Measurements from ENCODE around the gene SPATA24. TPM values are rescaled to one million over a fixed set of nuclear protein-coding genes. Genes with fewer than 3 reads are reported as not detected.

The SPATA24 gene
- polyA plus RNA-seq, 1 experiment: 3.9 TPM

DNA sequence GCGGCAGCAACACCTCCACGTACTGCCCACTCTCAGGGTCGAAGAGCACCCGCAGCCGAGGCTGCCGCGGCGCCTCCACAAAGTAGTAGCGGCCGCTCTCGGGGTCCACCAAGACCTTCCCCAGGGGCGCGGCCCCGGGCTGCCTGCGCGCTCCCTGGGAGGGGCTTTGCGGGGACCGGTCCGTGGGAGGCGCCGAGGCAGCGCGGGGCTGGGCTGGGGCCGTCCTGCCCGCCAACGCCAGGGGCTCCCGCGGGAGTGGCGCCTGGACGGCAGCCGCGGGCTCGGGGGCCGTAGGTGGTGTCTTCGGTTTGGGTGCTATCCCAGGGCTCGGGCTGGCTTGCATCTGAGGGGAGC lies 11.6 kb downstream of the SPATA24 start:
- ChIA-PET POLR2A (no interaction called here), CTCF (interaction anchor here (1.6 kb wide), 1 partner anchor 10 kb away, joined by 4 read pairs; no protein-coding TSS in a partner anchor)
- Histone ChIP-seq H3K4me3 (ENCODE audit: low read depth, low read length) (no peak overlapping the region), H3K9me3 (ENCODE audit: control insufficient read depth, insufficient read depth, low read length) (peaks cover 14% of the 10 kb centered on the region), H3K27me3 (ENCODE audit: control insufficient read depth, insufficient read depth, low read length) (peaks cover 18% of the 10 kb centered on the region), H3K27ac (ENCODE audit: low read depth, low read length) (no peak overlapping the region)
- TF ChIP-seq, protein P1, sequence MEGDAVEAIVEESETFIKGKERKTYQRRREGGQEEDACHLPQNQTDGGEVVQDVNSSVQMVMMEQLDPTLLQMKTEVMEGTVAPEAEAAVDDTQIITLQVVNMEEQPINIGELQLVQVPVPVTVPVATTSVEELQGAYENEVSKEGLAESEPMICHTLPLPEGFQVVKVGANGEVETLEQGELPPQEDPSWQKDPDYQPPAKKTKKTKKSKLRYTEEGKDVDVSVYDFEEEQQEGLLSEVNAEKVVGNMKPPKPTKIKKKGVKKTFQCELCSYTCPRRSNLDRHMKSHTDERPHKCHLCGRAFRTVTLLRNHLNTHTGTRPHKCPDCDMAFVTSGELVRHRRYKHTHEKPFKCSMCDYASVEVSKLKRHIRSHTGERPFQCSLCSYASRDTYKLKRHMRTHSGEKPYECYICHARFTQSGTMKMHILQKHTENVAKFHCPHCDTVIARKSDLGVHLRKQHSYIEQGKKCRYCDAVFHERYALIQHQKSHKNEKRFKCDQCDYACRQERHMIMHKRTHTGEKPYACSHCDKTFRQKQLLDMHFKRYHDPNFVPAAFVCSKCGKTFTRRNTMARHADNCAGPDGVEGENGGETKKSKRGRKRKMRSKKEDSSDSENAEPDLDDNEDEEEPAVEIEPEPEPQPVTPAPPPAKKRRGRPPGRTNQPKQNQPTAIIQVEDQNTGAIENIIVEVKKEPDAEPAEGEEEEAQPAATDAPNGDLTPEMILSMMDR (IDR thresholded peaks at IDR 0.05; ENCODE audit: low read depth, low read length): no peak
- no peak for DNase-seq (ENCODE audit: low read depth, low spot score)

DNA sequence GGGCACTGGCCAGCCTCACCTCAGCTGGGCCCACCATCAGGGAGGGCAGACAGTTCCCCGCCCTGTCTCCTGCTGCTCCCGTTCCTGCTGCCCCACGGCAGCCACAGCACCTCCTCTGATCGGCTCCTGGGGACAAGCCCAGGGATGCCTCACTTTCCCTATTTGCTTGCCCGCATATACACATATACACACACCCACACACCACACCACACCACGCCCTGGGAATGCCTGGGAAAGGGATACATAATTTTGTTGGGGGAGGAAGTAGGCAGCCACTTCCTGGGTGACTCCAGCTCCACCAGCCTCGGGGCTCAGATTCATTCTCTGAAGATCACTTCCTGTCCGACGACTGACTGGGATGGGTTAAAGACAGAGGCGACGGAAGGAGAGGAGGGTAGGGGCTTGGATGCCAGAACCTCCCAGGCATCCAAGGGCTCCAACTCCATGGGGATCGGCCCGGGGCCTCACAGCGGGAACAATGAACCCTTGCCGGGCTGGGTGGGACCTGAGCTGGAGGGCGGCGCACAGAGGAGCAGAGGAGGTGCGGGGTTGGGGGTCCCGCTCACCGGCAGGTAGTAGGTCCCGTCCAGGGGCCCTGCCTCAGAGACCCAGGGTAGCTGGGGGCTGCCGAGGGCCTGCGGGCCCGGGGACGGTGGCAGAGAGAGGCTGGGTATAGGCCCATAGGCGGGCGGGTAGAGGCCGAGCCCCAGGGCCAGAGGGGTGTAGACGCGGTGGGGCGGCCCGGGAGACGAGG lies 12.1 kb downstream of the SPATA24 start:
- TF ChIP-seq, protein P1 (IDR thresholded peaks at IDR 0.05; ENCODE audit: low read depth, low read length): no peak
- Histone ChIP-seq H3K9me3 (ENCODE audit: control insufficient read depth, insufficient read depth, low read length) (peaks cover 14% of the 10 kb centered on the region), H3K27ac (ENCODE audit: low read depth, low read length) (peak overlapping the region; percentile 39), H3K27me3 (ENCODE audit: control insufficient read depth, insufficient read depth, low read length) (peaks cover 18% of the 10 kb centered on the region), H3K4me3 (ENCODE audit: low read depth, low read length) (no peak overlapping the region)
- DNase-seq (ENCODE audit: low read depth, low spot score): no peak
- POLR2A ChIA-PET: interaction anchor here (0.5 to 1.4 kb wide), 2 partner anchors 49 to 50 kb away, joined by 3 read pairs; no protein-coding TSS in a partner anchor
- CTCF ChIA-PET: interaction anchor here (0.5 to 1.6 kb wide), 3 partner anchors 10 to 59 kb away, joined by 3 to 6 read pairs (median 4); partner anchors contain the start of gene PAIP2

DNA sequence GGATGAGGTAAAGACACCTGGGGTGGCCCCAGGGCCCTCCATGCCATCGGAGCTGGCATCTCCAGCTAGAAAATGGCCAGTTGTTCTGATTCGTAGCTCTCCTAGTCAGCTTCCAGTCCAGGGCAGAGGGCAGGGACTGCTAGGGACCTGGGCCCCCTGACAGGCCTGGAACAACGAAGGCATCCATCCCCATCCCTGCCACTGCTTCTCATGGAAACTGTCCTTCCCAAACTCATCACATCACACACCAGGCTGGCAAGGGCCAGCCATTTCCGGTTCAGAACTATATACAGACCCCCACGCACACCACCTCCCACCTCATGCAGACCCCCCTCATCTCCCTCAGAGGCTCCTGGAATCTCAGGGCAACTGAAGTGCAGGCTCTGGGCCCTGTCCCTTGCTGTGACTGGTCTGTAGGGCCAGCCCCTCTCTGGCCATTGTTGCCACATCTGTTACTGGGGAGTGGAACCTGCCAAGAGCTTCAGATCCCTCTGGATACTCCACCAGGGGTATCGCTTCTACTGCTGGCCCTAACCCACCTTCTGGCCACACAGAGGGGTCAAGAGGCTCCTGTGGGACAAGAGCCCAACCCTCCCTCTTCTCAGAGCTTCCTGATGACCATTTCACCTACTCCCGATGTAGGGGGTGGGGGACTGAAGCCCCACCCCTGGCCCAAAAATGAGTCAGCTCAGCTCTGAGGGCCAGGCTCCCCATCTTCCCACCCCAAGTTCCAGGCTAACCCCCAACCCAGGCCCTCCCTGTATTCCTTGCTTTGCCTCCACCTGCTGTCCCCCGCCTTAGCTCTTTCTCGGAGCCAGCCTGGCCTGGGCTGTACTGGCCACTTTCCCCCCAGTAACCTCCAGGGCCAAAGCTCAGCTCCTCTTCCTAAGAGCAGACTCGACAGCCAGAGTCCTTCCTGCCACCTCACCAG lies 13.0 kb downstream of the SPATA24 start:
- Histone ChIP-seq H3K27me3 (ENCODE audit: control insufficient read depth, insufficient read depth, low read length) (peaks cover 18% of the 10 kb centered on the region), H3K4me3 (ENCODE audit: low read depth, low read length) (no peak overlapping the region), H3K9me3 (ENCODE audit: control insufficient read depth, insufficient read depth, low read length) (peaks cover 14% of the 10 kb centered on the region), H3K27ac (ENCODE audit: low read depth, low read length) (no peak overlapping the region)
- TF ChIP-seq, protein P1 (IDR thresholded peaks at IDR 0.05; ENCODE audit: low read depth, low read length): no peak
- ChIA-PET POLR2A (interaction anchor here (1.4 kb wide), 1 partner anchor 49 kb away, joined by 3 read pairs; no protein-coding TSS in a partner anchor), CTCF (interaction anchor here (0.5 to 1.6 kb wide), 3 partner anchors 11 to 59 kb away, joined by 3 to 6 read pairs (median 4); partner anchors contain the start of gene PAIP2)
- no peak for DNase-seq (ENCODE audit: low read depth, low spot score)

DNA sequence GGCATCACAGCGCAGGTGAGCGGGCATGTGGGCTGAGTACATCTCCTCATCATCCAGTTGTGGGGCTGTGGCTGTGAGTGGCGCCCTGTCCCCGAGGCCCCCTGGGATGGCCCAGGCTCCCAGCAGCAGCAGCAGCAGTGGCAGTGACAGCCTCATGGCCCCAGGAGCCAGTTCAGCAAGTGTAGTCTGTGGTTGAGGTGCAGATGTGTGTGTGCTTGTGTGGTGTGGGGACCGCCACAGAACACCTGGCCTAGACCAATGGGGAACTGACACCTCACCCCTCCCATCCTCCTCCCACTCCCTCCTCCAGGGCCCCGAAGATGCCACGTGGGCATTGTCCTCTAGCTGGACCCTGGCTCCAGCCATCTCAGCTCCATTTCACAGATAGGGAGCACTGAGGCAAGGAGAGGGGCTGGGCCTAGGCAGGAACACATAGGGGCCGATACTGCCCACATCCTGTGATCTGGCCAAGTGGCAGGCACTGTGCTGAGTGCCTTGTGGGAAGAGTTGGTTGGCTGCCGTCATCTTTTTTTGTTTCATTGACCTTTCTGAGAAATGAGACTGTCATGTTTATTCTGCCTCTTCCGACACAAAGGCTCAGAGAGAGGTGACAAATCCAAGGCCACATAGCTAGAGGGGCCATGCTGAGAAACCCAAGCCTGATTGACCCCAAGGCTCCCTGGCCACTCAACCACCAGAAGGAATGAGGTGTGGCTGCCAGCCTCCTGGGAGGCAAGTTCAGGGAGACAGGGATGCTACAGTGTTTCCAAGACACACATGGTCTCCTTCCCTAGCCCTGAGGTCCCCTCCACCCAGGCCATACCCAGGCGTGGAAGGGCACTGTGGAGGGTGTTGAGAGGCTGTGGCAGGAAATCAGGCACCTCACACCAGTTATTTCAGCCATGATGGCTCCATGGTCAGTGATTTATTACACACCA lies 13.9 kb downstream of the SPATA24 start, which contains the start of gene MZB1:
Gene MZB1 (minus strand): TSS at position 213 of the 938 bp plus-strand sequence. CDS start 57 bp downstream, at position 156.
- POLR2A ChIA-PET: interaction anchor here (1.4 kb wide), 1 partner anchor 48 kb away, joined by 3 read pairs; no protein-coding TSS in a partner anchor
- CTCF ChIA-PET: interaction anchor here (1.6 kb wide), 1 partner anchor 48 kb away, joined by 6 read pairs; the partner anchor contains the start of gene PAIP2

More for the DNA sequence above, 13.9 kb downstream of the SPATA24 start, which contains the start of gene MZB1:
- H3K4me3 ChIP-seq (ENCODE audit: low read depth, low read length): no peak within 1 kb of the TSS
- no peak within 1 kb of the TSS for H3K27ac ChIP-seq (ENCODE audit: low read depth, low read length)
- no peak for DNase-seq (ENCODE audit: low read depth, low spot score)
- peaks cover 15% of the 10 kb centered on the region for H3K27me3 ChIP-seq (ENCODE audit: control insufficient read depth, insufficient read depth, low read length)
- TF ChIP-seq, protein P1 (IDR thresholded peaks at IDR 0.05; ENCODE audit: low read depth, low read length): no peak
- H3K9me3 ChIP-seq (ENCODE audit: control insufficient read depth, insufficient read depth, low read length): peaks cover 14% of the 10 kb centered on the region

Data from AG04450 (cell line).